ENCODE results near the gene PPP1R1B. TPM values are rescaled to one million over a fixed set of nuclear protein-coding genes. Genes with fewer than 3 reads are reported as not detected.

PPP1R1B gene
- total and polyA plus RNA-seq, 2 of the 4 experiments (the other 2 are of a cell fraction): not detected

GRCh38 chr17:39667262-39667944 lies 40.7 kb downstream of the PPP1R1B start:
- H2BK5ac ChIP-seq (ENCODE audit: low read depth, low read length, poor library complexity, severe bottlenecking): no peak overlapping the region
- no peak overlapping the region for H3K4me3 ChIP-seq (ENCODE audit: insufficient read depth, low read depth, low read length)
- intact Hi-C loops (cut with micrococcal nuclease): no loop called here
- no peaks in the 10 kb centered on the region for H3K79me1 ChIP-seq (ENCODE audit: low read depth in 1 of 2, low read length in 2 of 2)
- H2AFZ ChIP-seq (replicated peaks; ENCODE audit: low read length, poor library complexity): no peak overlapping the region
- H3K23ac ChIP-seq (ENCODE audit: low read depth, low read length): no peak overlapping the region
- H2AK9ac ChIP-seq (replicated peaks; ENCODE audit: low read depth, low read length, poor library complexity): no peak overlapping the region
- peaks cover 43% of the 10 kb centered on the region for H3K27me3 ChIP-seq (ENCODE audit: control insufficient read depth, insufficient read depth, low read length)
- CTCF ChIA-PET: interaction anchor here (0.9 to 2.4 kb wide), 3 partner anchors 14 to 46 kb away, joined by 3 to 10 read pairs (median 3); no protein-coding TSS in a partner anchor
- ATAC-seq (ENCODE audit: low read depth) (no peak), DNase-seq (no peak)
- no peak overlapping the region for H2BK120ac ChIP-seq (ENCODE audit: low read depth, low read length)
- no peak overlapping the region for H3K18ac ChIP-seq (ENCODE audit: low read depth, low read length)
- 35% methylated on average over 20 of the region's 49 CpGs; no CpG with 5 or more reads in 1 of the 2 experiments for WGBS, 2 experiments (ENCODE audit: extremely low coverage in 2 of 2, insufficient read length in 1 of 2)
- no peak overlapping the region for H3K56ac ChIP-seq (ENCODE audit: extremely low read depth, insufficient read depth, low read length)
- H3K36me3 ChIP-seq (ENCODE audit: control insufficient read depth, insufficient read depth, low read length): peaks cover 2% of the 10 kb centered on the region; the same call in 1 of the 2 replicates
- in situ Hi-C loops (cut with MboI; ENCODE audit: low sequenced_read_pairs): no loop called here
- no peak overlapping the region for H3K4me2 ChIP-seq (ENCODE audit: low read depth, low read length)
- H3K14ac ChIP-seq (replicated peaks; ENCODE audit: low read depth, low read length): no peak overlapping the region
- TF ChIP-seq, protein P1, sequence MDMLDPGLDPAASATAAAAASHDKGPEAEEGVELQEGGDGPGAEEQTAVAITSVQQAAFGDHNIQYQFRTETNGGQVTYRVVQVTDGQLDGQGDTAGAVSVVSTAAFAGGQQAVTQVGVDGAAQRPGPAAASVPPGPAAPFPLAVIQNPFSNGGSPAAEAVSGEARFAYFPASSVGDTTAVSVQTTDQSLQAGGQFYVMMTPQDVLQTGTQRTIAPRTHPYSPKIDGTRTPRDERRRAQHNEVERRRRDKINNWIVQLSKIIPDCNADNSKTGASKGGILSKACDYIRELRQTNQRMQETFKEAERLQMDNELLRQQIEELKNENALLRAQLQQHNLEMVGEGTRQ (IDR thresholded peaks at IDR 0.05; ENCODE audit: low read depth, low read length): no peak
- no peak for TF ChIP-seq NFE2L2 (IDR thresholded peaks at IDR 0.05; ENCODE audit: low read depth, low read length)
- TF ChIP-seq, protein P2, sequence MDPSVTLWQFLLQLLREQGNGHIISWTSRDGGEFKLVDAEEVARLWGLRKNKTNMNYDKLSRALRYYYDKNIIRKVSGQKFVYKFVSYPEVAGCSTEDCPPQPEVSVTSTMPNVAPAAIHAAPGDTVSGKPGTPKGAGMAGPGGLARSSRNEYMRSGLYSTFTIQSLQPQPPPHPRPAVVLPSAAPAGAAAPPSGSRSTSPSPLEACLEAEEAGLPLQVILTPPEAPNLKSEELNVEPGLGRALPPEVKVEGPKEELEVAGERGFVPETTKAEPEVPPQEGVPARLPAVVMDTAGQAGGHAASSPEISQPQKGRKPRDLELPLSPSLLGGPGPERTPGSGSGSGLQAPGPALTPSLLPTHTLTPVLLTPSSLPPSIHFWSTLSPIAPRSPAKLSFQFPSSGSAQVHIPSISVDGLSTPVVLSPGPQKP (IDR thresholded peaks at IDR 0.05; ENCODE audit: borderline replicate concordance, low read depth, low read length): no peak
- TF ChIP-seq BHLHE40 (IDR thresholded peaks at IDR 0.05; ENCODE audit: low read depth, low read length): no peak
- no peak for TF ChIP-seq CHD1 (IDR thresholded peaks at IDR 0.05; ENCODE audit: low read depth, low read length)
- no peak for TF ChIP-seq MAZ (IDR thresholded peaks at IDR 0.05; ENCODE audit: borderline replicate concordance, low read depth, low read length)
- TF ChIP-seq SMC3 (IDR thresholded peaks at IDR 0.05; ENCODE audit: low read depth, low read length): no peak
- no peak for TF ChIP-seq POLR2A (IDR thresholded peaks at IDR 0.05; ENCODE audit: low read depth, low read length)
- TF ChIP-seq MXI1 (IDR thresholded peaks at IDR 0.05; ENCODE audit: borderline replicate concordance, low read depth, low read length): no peak
- TF ChIP-seq MAFK (IDR thresholded peaks at IDR 0.05; ENCODE audit: low read depth, low read length): no peak
- TF ChIP-seq RFX5 (IDR thresholded peaks at IDR 0.05; ENCODE audit: low read depth, low read length): no peak
- H2BK15ac ChIP-seq (ENCODE audit: low read depth, low read length): no peak overlapping the region
- no peaks in the 10 kb centered on the region; the same call in 1 of the 2 replicates for H4K20me1 ChIP-seq (ENCODE audit: insufficient read depth, low read length)
- H2AK5ac ChIP-seq (ENCODE audit: low read depth, low read length): no peak overlapping the region
- H3K27ac ChIP-seq (ENCODE audit: insufficient read depth, low read length): no peak overlapping the region
- BruUV-seq (replicated peaks): no TSS peak
- H4K91ac ChIP-seq (ENCODE audit: insufficient read depth, low read depth, low read length): no peak overlapping the region
- no peak overlapping the region for H3K9ac ChIP-seq (ENCODE audit: low read depth, low read length)
- H3K9me3 ChIP-seq (ENCODE audit: control insufficient read depth, insufficient read depth, low read length): no peaks in the 10 kb centered on the region
- H2BK20ac ChIP-seq (ENCODE audit: low read depth, low read length): no peak overlapping the region
- H4K5ac ChIP-seq (ENCODE audit: low read depth, low read length): no peak overlapping the region
- POLR2A ChIA-PET (ENCODE audit: unreplicated experiment): no interaction called here
- H3K4ac ChIP-seq (ENCODE audit: low read depth, low read length): no peak overlapping the region
- no peak overlapping the region for H4K8ac ChIP-seq (ENCODE audit: low read depth in 2 of 2, low read length in 2 of 2)
- H3K9me1 ChIP-seq (ENCODE audit: insufficient read depth, low read length): no peaks in the 10 kb centered on the region
- dilution Hi-C loops (cut with HindIII; ENCODE audit: low sequenced_read_pairs, unreplicated experiment): no loop called here
- peaks cover 7% of the 10 kb centered on the region; the same call in 1 of the 2 replicates for H3K4me1 ChIP-seq (ENCODE audit: control insufficient read depth, insufficient read depth, low read length)
